Tibial nerve (tissue), 4 donors: ENCODE measurements around the gene FIG4.

Experiments used
- EP300 ChIP-seq, 2 donors: sonication (generic); formaldehyde crosslinking; IDR thresholded peaks; one replicate each; pipeline ENCODE4 v1.6.1; 2017; ENCODE audit warnings: antibody characterized with exemption in 2 of 2, mild to moderate bottlenecking in 1 of 2
- POLR2A ChIP-seq, 2 donors: fragments of 450-650 bp; IDR thresholded peaks; one replicate each; pipeline ENCODE4 v1.6.1; 2017; ENCODE audit warnings: antibody characterized with exemption in 2 of 2, mild to moderate bottlenecking in 2 of 2, moderate library complexity in 2 of 2
- TF ChIP-seq, protein P1 (sequence below), 5 experiments: fragments of 200-600 bp in 3 of 5; fragments of 450-650 bp in 2 of 5; sonication (generic) in 3 of 5; IDR thresholded peaks; one replicate each; pipeline ENCODE4 v1.5.1; 2016 to 2019; ENCODE audit warnings: antibody characterized with exemption in 5 of 5, mild to moderate bottlenecking in 3 of 5, moderate library complexity in 2 of 5

- TF ChIP-seq, protein P1, sequence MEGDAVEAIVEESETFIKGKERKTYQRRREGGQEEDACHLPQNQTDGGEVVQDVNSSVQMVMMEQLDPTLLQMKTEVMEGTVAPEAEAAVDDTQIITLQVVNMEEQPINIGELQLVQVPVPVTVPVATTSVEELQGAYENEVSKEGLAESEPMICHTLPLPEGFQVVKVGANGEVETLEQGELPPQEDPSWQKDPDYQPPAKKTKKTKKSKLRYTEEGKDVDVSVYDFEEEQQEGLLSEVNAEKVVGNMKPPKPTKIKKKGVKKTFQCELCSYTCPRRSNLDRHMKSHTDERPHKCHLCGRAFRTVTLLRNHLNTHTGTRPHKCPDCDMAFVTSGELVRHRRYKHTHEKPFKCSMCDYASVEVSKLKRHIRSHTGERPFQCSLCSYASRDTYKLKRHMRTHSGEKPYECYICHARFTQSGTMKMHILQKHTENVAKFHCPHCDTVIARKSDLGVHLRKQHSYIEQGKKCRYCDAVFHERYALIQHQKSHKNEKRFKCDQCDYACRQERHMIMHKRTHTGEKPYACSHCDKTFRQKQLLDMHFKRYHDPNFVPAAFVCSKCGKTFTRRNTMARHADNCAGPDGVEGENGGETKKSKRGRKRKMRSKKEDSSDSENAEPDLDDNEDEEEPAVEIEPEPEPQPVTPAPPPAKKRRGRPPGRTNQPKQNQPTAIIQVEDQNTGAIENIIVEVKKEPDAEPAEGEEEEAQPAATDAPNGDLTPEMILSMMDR (IDR thresholded peaks at IDR 0.05): no peak
- TF ChIP-seq EP300 (IDR thresholded peaks at IDR 0.05) (no peak), POLR2A (IDR thresholded peaks at IDR 0.05) (no peak)
These were observed 176.2 kb downstream of the FIG4 start for GRCh38 chr6:109867009-109867969.
